Heart left ventricle (tissue), 13 donors: ENCODE results near the gene SNCAIP.

Experiments
- CTCF ChIP-seq, 12 donors: fragments of 200-600 bp; sonication (generic) in 4 of 12; IDR thresholded peaks; one replicate each; pipeline versions ENCODE4 v1.5.0 to v1.8.0; 2018 to 2022; ENCODE audit warnings: antibody characterized with exemption in 12 of 12, mild to moderate bottlenecking in 5 of 12
- POLR2A ChIP-seq, 2 donors: fragments of 450-650 bp; IDR thresholded peaks; one replicate each; pipeline ENCODE4 v1.6.1; 2017; ENCODE audit warnings: antibody characterized with exemption in 2 of 2, mild to moderate bottlenecking in 2 of 2, moderate library complexity in 2 of 2
- donor health status: ischemic (EF 13 %, LVEDD 7.1; RV severe dilation, severe dysfunction).
- donor health status: DM: no; HTN: yes; CAD: no.
- donor health status: DM: no; HTN: no; CAD: no.
- donor health status: ischemic (EF 25% LVEDD 6.9; RV normal size, moderate dysfunction).
- donor health status: ischemic (EF 25% LVEDD 5.7; RV mildly dilated, moderate dysfunction).
- donor health status: ischemic (EF 35%, LVEDD 5.7; RV mildly dilated, moderate dysfunction).
- donor health status: nonischemic (EF 11% LVEDD 7.7; RV severe dilation, severe dysfunction).
- donor health status: DM: yes; HTN: yes; CAD: no.
- donor health status: PGD.
- donor health status: ischemic (EF 29% LVEDD 5.4; RV normal size, mild dysfunction).
- donor health status: nonischemic (EF 23%, LVEDD 6.1; RV moderate dilation, normal function).

DNA sequence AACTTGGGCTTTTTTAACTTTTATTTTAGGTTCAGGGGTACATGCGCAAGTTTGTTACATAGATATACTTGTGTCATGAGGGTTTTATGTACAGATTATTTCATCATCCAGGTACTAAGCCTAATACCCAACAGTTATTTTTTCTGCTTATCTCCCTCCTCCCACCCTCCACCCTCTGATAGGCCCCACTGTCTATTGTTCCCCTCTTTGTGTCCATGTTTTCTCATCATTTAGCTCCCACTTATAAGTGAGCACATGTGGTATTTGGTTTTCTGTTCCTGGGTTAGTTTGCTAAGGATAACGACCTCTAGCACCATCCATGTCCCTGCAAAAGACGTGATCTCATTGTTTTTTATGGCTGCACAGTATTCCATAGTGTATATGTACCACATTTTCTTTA, 172.1 kb downstream of the SNCAIP start:
- no peak for TF ChIP-seq CTCF (IDR thresholded peaks at IDR 0.05)
- no peak for TF ChIP-seq POLR2A (IDR thresholded peaks at IDR 0.05)
